Heart left ventricle (tissue), 16 donors: ENCODE results near the gene EIF4G3. TPM values are rescaled to one million over a fixed set of nuclear protein-coding genes. Genes with fewer than 3 reads are reported as not detected.

ENCODE experiments used
- ATAC-seq, 4 donors: fragments of 200-7000 bp; cut with Tn5 transposase; one replicate each; pipeline ENCODE4 v1.9.1; 2020 to 2022; ENCODE audit warnings: moderate library complexity in 4 of 4, mild to moderate bottlenecking in 3 of 4, moderate number of reproducible peaks in 1 of 4
- DNase-seq, 5 donors: peaks; one replicate each; pipeline ENCODE4 v3.0.0-alpha.2; 2020
- H3K27ac ChIP-seq, 12 donors: fragments of 200-600 bp; sonication (generic) in 4 of 12; one replicate each; pipeline versions ENCODE4 v1.5.0 to v1.8.0; 2016 to 2022; ENCODE audit warnings: mild to moderate bottlenecking in 2 of 12
- H3K27me3 ChIP-seq, 9 donors: fragments of 200-600 bp; sonication (generic) in 2 of 9; one replicate each; pipeline versions ENCODE4 v1.5.1 to v1.8.0; 2016 to 2022; ENCODE audit warnings: mild to moderate bottlenecking in 3 of 9
- H3K36me3 ChIP-seq, 9 donors: fragments of 200-600 bp; sonication (generic) in 2 of 9; one replicate each; pipeline versions ENCODE4 v1.5.0 to v1.8.0; 2018 to 2022; ENCODE audit warnings: mild to moderate bottlenecking in 2 of 9
- H3K4me1 ChIP-seq, 12 donors: fragments of 200-600 bp; sonication (generic) in 4 of 12; one replicate each; pipeline versions ENCODE4 v1.5.0 to v1.8.0; 2016 to 2022; ENCODE audit warnings: mild to moderate bottlenecking in 3 of 12
- H3K4me3 ChIP-seq, 12 donors: fragments of 200-600 bp; sonication (generic) in 4 of 12; one replicate each; pipeline versions ENCODE4 v1.5.0 to v1.8.0; 2017 to 2022; ENCODE audit warnings: mild to moderate bottlenecking in 9 of 12, moderate library complexity in 4 of 12
- H3K9me3 ChIP-seq, 12 donors: fragments of 200-600 bp; sonication (generic) in 4 of 12; one replicate each; pipeline versions ENCODE4 v1.5.0 to v1.8.0; 2016 to 2022; ENCODE audit warnings: mild to moderate bottlenecking in 1 of 12
- CTCF ChIP-seq, 12 donors: fragments of 200-600 bp; sonication (generic) in 4 of 12; IDR thresholded peaks; one replicate each; pipeline versions ENCODE4 v1.5.0 to v1.8.0; 2018 to 2022; ENCODE audit warnings: antibody characterized with exemption in 12 of 12, mild to moderate bottlenecking in 5 of 12
- POLR2A ChIP-seq, 2 donors: fragments of 450-650 bp; IDR thresholded peaks; one replicate each; pipeline ENCODE4 v1.6.1; 2017; ENCODE audit warnings: antibody characterized with exemption in 2 of 2, mild to moderate bottlenecking in 2 of 2, moderate library complexity in 2 of 2
- WGBS, 4 donors: extraction: QIAGEN DNeasy Blood & Tissue Kit in 2 of 4; methylation state at CpG; one replicate each; pipeline versions ENCODE4 v1.1.5 to v1.1.7; 2013 to 2018; 5-methylcytosine and 5-hydroxymethylcytosine counted together
- intact Hi-C, 10 donors: fragments of 100-400 bp; cut with DNase I; formaldehyde crosslinking; loops; one replicate each; pipeline versions ENCODE4 v1.11.1 to v1.14.2; 2022
- polyA plus RNA-seq, 2 donors: library from polyadenylated mRNA; stranded (reverse); fragments of 200-250 nt; gene quantifications; one replicate each; pipeline ENCODE4 v1.2.3, GENCODE V29; 2013
- total RNA-seq, 9 donors: library from RNA; depleted of rRNA in 2 of 9; stranded (reverse); fragments of >200 nt in 2 of 9; fragmentation: NEBNext Ultra II Directional in 3 of 9; extraction: Animal tissue kit (Norgen Biotek cat#: 25700) in 3 of 9; gene quantifications; one replicate each; pipeline versions ENCODE4 v1.1.0 to v1.2.4, GENCODE V29; 2016 to 2023
- donor health status: ischemic (EF 13 %, LVEDD 7.1; RV severe dilation, severe dysfunction).
- donor health status: healthy with polysubstance abuse.
- donor health status: DM: no; HTN: yes; CAD: no.
- donor health status: DM: no; HTN: no; CAD: no.
- donor health status: ischemic (EF 25% LVEDD 6.9; RV normal size, moderate dysfunction).
- donor health status: ischemic (EF 25% LVEDD 5.7; RV mildly dilated, moderate dysfunction).
- donor health status: healthy.
- donor health status: DM: yes; HTN: yes; CAD: no.
- donor health status: ischemic (EF 35%, LVEDD 5.7; RV mildly dilated, moderate dysfunction).
- donor health status: nonischemic (EF 11% LVEDD 7.7; RV severe dilation, severe dysfunction).
- donor health status: DM: yes; HTN: yes; CAD: no.
- donor health status: PGD.
- donor health status: ischemic (EF 29% LVEDD 5.4; RV normal size, mild dysfunction).
- donor health status: nonischemic (EF 23%, LVEDD 6.1; RV moderate dilation, normal function).

EIF4G3 gene
- total and polyA plus RNA-seq, 11 donors: 14.6 to 49.0 (median 36.2) TPM

DNA sequence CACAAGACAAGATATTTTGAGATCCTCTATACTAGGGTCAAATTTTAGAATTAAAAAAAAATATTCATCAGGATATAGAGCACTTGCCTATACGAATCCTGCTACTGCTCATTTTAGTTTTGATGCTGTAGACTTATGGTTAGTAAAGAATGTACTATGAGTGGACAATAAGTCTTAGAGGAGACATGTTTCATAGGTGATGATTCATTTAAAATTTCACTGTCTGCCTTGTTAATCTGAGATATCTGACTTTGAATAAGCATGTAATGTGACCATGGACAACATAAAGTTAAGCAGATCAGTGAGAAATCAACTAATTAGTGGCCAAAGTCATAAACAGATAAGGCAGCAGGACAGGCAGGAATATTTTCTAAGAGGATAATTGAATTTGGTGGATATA, 282.8 kb downstream of the EIF4G3 start:
- Histone ChIP-seq H3K4me3 (no peak overlapping the region), H3K4me1 (peaks cover 0 to 3% (median 0%) of the 10 kb centered on the region in 12 donors), H3K27me3 (no peaks in the 10 kb centered on the region), H3K36me3 (peaks cover 0 to 64% (median 58%) of the 10 kb centered on the region in 9 donors), H3K27ac (no peak overlapping the region), H3K9me3 (no peaks in the 10 kb centered on the region)
- WGBS, 4 donors: 94 to 100% (median 95%) methylated on average over 1 of the region's 1 CpG
- intact Hi-C loops: no loop called here
- no peak for TF ChIP-seq CTCF (IDR thresholded peaks at IDR 0.05)
- no peak for TF ChIP-seq POLR2A (IDR thresholded peaks at IDR 0.05)
- DNase-seq: no peak
- no peak for ATAC-seq

GRCh38 chr1:20891091-20891490, 285.6 kb downstream of the EIF4G3 start:
- no peak for ATAC-seq
- no peak overlapping the region for H3K4me3 ChIP-seq

DNA sequence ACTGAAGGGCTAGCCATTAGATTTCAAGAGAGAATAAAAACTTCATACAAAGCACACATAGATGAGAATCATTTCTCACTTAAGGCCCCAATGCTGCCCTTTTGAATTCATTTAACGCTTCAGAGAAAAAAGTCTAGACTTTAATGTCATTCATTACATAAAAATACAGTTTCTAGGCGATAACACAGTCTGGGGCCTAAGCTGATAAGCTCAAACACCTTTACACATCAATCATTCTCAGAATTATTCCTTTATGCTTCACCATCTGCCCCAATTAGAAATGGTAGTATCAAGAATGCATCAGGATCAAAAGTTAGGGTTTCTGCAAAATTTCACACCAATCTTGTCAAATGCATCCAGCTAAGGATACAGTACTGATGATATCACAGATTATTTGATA, 289.5 kb downstream of the EIF4G3 start:
- Histone ChIP-seq H3K9me3 (no peaks in the 10 kb centered on the region), H3K27me3 (no peaks in the 10 kb centered on the region), H3K4me1 (no peaks in the 10 kb centered on the region), H3K4me3 (no peak overlapping the region), H3K36me3 (peaks cover 0 to 67% (median 34%) of the 10 kb centered on the region in 9 donors), H3K27ac (no peak overlapping the region)
- 99 to 100% (median 99%) methylated on average over 2 of the region's 2 CpGs for WGBS, 4 donors
- DNase-seq (no peak), ATAC-seq (no peak)
- no peak for TF ChIP-seq POLR2A (IDR thresholded peaks at IDR 0.05)
- no peak for TF ChIP-seq CTCF (IDR thresholded peaks at IDR 0.05)
- intact Hi-C loops: no loop called here

More at GRCh38 chr1:20891091-20891490, 285.6 kb downstream of the EIF4G3 start:
- Histone ChIP-seq H3K36me3 (peaks cover 0 to 71% (median 59%) of the 10 kb centered on the region in 9 donors), H3K9me3 (no peaks in the 10 kb centered on the region), H3K27ac (no peak overlapping the region), H3K4me1 (no peaks in the 10 kb centered on the region), H3K27me3 (no peaks in the 10 kb centered on the region)
- no peak for DNase-seq
- intact Hi-C loops: no loop called here
- no peak for TF ChIP-seq CTCF (IDR thresholded peaks at IDR 0.05)
- TF ChIP-seq POLR2A (IDR thresholded peaks at IDR 0.05): no peak
- WGBS, 4 donors: 95 to 98% (median 95%) methylated on average over 1 of the region's 1 CpG

DNA sequence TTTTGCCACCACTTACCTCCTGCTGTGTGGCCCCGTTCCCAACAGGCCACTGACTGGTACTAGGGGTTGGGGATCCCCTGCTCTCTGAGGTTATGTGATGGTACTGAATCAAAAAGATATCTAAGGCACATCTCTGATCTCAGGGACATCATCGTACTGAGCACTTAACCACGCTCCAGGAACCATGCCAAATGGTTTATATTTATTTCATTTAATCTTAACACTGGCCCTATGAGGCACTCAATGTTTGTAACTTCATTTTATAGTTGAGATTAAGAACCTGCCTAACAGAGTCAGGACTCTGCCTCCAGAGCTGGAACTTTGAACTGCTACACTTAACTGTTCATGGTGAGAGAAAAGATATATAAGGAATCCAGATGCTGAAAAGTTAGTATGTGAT, 291.6 kb downstream of the EIF4G3 start:
- Histone ChIP-seq H3K4me3 (no peak overlapping the region), H3K4me1 (no peaks in the 10 kb centered on the region), H3K36me3 (peaks cover 0 to 57% (median 27%) of the 10 kb centered on the region in 9 donors), H3K27ac (no peak overlapping the region), H3K9me3 (no peaks in the 10 kb centered on the region), H3K27me3 (no peaks in the 10 kb centered on the region)
- ATAC-seq (no peak), DNase-seq (no peak)
- WGBS, 4 donors: 60 to 76% (median 70%) methylated on average over 3 of the region's 3 CpGs
- TF ChIP-seq CTCF (IDR thresholded peaks at IDR 0.05): no peak
- intact Hi-C loops: no loop called here
